Activated T-helper 2 cell treated with anti-CD3 and anti-CD28 coated beads, Interferon-gamma antibody, Interleukin-2, Interleukin-4, amounts not matched to agents 10 μg/mL and 5 μg/mL and 100 μg/mL, durations not matched to agents 14 hours and 24 hours and 36 hours (primary cell): ENCODE results near the gene CADM2. TPM values are rescaled to one million over a fixed set of nuclear protein-coding genes. Genes with fewer than 3 reads are reported as not detected.

Source experiments
- DNase-seq: peaks from one replicate; pipeline ENCODE4 v3.0.0; 2021; ENCODE audit warnings: low spot score
- H3K27ac Mint-ChIP-seq: one replicate; pipeline ENCODE4 v1.8.0; 2021; ENCODE audit warnings: mixed read lengths
- H3K27me3 Mint-ChIP-seq: one replicate; pipeline ENCODE4 v1.8.0; 2021; ENCODE audit warnings: low read depth, mixed read lengths
- H3K36me3 Mint-ChIP-seq: one replicate; pipeline ENCODE4 v1.8.0; 2021; ENCODE audit warnings: low read depth, mixed read lengths
- H3K4me1 Mint-ChIP-seq: one replicate; pipeline ENCODE4 v1.8.0; 2021; ENCODE audit warnings: low read depth, mixed read lengths
- H3K4me3 Mint-ChIP-seq: one replicate; pipeline ENCODE4 v1.8.0; 2021; ENCODE audit warnings: low read depth, mild to moderate bottlenecking, moderate library complexity, mixed read lengths
- H3K9me3 Mint-ChIP-seq: one replicate; pipeline ENCODE4 v1.8.0; 2021; ENCODE audit warnings: mixed read lengths
- intact Hi-C: fragments of 100-400 bp; cut with micrococcal nuclease; formaldehyde crosslinking; loops from one replicate; pipeline ENCODE4 v1.15.1; 2023
- total RNA-seq: library from RNA; stranded (reverse); gene quantifications from 2 replicates; pipeline ENCODE4 v1.2.3, GENCODE V29; 2022

CADM2 gene
- total RNA-seq, 1 donor from 2014 or later, result not detected

DNA sequence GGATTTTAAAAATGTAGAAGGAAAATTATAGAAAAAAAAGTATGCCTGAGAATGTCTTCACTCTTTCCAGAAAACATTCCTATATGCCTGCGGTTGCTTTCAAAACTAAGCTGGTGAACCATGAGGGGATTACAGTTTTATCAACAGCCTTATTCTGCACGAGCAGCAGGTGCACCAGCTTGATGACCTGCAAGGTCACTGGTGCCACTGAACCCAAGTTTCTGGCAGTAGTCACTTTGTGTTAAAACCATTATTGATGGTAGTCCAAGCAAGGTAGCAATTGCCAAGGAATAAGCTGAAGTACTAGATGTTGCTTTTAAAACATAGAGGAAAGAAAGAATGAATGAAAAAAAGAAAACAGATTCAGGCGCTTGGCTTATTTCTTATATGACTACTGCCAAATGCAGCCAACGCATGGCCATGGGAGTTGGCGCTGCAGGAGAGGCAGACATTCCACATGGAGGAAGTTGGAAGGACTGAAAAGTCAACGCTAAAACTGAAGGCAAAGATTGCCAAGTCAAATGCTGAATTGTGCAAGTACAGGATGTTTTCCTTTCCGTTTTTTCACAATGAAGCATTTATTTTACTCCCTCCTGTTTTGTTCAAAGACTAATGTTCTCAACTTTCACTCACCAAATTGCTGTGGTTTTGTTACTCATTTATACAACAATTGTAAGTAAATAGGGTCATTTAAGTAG, 601.4 kb downstream of the CADM2 start:
- Mint-ChIP-seq H3K27ac (no peak overlapping the region), H3K27me3 (no peaks in the 10 kb centered on the region), H3K4me1 (no peaks in the 10 kb centered on the region), H3K9me3 (no peaks in the 10 kb centered on the region), H3K4me3 (no peak overlapping the region), H3K36me3 (no peaks in the 10 kb centered on the region)
- intact Hi-C loops, result no loop called here
- DNase-seq, result no peak

DNA sequence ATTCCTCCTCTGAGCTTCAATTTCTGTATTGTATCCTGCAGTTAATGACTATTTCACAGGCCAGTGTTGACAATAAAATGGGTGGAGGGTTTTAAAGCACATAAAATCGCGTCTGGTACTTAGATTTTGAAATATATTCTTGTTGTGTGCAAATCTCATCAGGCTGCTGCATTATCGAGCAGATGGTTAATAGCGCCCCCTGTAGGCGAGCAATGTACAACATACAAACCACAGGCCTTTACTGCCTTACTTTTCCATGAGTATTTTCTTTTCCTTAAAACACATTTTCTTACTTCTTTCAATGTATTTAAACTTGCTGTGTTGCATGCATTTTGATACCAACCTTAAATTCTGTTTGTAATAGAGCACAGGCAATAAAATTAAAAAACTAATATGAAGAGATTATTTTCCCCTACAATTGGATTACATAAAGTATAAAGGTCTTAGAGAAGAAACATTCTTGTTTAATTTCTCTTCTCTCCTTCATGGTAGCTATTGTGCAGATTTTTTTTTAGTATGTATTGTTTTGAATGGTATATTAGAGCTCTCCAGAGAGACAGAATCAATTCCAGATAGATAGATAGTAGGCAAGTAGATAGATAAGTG, 608.4 kb downstream of the CADM2 start:
- Mint-ChIP-seq H3K27ac (no peak overlapping the region), H3K4me3 (no peak overlapping the region), H3K9me3 (no peaks in the 10 kb centered on the region), H3K4me1 (no peaks in the 10 kb centered on the region), H3K36me3 (no peaks in the 10 kb centered on the region), H3K27me3 (no peaks in the 10 kb centered on the region)
- DNase-seq, result no peak
- intact Hi-C loops, result no loop called here

DNA sequence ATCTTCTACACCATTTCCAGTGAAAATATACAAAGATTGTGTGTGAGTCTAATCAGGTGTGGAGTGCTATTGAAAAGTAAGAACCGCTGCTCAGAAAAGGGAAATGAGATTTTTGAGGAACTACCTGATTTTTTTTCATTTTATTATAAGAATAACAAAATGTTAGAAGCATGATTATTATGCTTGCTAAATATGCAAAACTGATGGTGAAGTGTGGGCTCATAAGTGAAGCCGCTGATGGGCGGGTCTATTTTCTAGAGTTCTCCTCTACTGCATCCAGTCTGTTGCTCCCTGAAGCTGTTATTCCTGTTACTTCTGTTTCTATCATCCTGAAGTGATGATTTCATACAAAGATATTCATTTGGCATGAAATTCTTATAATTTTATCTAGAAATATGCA, 612.0 kb downstream of the CADM2 start:
- Mint-ChIP-seq H3K36me3 (no peaks in the 10 kb centered on the region), H3K4me3 (no peak overlapping the region), H3K9me3 (no peaks in the 10 kb centered on the region), H3K27ac (no peak overlapping the region), H3K27me3 (no peaks in the 10 kb centered on the region), H3K4me1 (no peaks in the 10 kb centered on the region)
- intact Hi-C loops, result no loop called here
- no peak for DNase-seq

DNA sequence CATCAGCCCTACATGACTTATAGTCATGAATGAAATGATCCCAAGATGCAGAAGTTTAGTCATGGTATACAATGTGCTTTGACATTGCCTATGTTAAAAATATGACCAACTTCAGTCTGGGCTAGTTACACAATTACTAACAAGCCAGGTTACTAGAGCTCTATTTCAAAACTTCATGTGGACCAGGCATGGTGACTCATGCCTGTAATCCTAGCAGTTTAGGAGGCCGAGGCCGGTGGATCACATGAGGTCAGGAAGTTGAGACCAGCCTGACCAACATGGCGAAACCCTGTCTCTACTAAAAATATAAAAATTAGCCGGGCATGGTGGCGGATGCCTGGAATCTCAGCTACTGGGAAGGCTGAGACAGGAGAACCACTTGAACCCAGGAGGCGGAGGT, 613.0 kb downstream of the CADM2 start:
- Mint-ChIP-seq H3K27me3 (no peaks in the 10 kb centered on the region), H3K36me3 (no peaks in the 10 kb centered on the region), H3K9me3 (no peaks in the 10 kb centered on the region), H3K4me1 (no peaks in the 10 kb centered on the region), H3K27ac (no peak overlapping the region), H3K4me3 (no peak overlapping the region)
- intact Hi-C loops, result no loop called here
- no peak for DNase-seq

DNA sequence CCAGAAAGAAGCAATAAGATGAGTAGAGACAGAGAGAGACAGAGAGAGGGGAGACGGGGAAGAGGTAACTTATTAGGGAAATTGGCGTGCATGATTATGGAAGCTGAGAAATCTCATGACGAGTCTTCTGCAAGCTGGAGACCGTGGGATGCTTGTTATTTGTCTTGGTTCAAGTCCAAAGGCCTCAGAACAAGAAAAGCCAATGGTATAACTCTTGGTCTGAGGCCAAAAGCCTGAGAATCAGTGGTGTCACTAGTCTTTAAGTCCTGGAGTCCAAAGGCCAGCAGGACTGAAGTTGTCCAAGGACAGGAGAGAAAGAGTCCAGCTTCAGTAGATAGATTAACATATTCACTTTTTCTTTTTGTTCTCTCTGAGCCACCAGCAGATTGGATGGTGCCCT, 613.6 kb downstream of the CADM2 start:
- no peak for DNase-seq
- intact Hi-C loops, result no loop called here
- Mint-ChIP-seq H3K9me3 (no peaks in the 10 kb centered on the region), H3K36me3 (no peaks in the 10 kb centered on the region), H3K4me1 (no peaks in the 10 kb centered on the region), H3K27ac (no peak overlapping the region), H3K4me3 (no peak overlapping the region), H3K27me3 (no peaks in the 10 kb centered on the region)

DNA sequence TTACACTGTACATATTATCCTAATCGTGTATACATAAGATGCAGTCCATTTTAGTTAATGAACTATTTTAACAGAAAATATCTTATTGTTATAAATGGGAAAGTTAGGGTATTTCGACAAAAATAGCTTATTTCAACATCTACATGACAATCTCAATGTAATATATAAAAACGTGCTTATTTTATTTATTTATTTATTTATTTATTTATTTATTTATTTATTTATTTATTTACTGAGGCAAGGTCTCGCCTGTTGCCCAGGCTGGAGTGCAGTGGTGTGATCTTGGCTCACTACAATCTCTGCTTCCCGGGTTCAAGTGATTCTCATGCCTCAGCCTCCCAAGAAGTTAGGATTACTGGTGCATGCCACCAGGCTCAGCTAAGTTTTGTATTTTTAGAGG, 614.2 kb downstream of the CADM2 start:
- H3K27me3 Mint-ChIP-seq, result no peaks in the 10 kb centered on the region
- intact Hi-C loops, result no loop called here

DNA sequence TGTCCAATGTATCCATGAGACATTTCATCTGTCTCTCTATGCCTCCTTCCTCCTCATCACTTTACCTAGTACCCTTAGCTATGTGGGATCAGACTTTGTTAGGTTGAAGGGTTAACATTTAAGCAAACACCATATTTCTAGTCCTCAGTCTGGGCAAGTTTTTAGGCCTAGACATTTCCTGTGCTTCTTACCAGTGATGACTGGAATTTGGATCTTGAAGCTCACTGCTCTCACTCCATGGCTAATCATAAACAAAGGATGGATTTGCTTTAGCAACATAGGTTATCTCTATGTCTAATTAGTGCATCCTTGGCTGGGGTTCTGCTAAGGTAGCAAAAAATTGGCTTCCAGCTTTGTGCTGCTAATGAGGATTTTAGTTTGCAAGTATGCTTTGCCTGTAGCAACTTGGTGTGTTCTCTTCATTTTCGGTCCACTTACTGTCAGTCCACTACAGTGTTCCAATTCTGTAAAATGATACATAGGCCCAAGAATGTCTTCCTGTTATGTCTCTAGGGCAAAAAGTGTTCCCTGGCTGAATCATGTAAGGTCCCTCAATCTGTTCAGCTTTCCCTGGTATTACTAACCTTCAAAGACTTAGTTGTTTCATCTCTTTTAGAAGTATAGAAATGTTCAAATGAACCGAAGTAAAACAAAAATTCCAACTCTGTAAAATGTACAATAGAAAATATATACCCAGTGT, 615.4 kb downstream of the CADM2 start:
- Mint-ChIP-seq H3K4me1 (no peaks in the 10 kb centered on the region), H3K9me3 (no peaks in the 10 kb centered on the region), H3K27ac (no peak overlapping the region), H3K4me3 (no peak overlapping the region), H3K36me3 (no peaks in the 10 kb centered on the region), H3K27me3 (no peaks in the 10 kb centered on the region)
- DNase-seq, result no peak
- intact Hi-C loops, result no loop called here

More for the DNA sequence above, 614.2 kb downstream of the CADM2 start:
- Mint-ChIP-seq H3K9me3 (no peaks in the 10 kb centered on the region), H3K4me1 (no peaks in the 10 kb centered on the region), H3K27ac (no peak overlapping the region), H3K4me3 (no peak overlapping the region), H3K36me3 (no peaks in the 10 kb centered on the region)
- no peak for DNase-seq

DNA sequence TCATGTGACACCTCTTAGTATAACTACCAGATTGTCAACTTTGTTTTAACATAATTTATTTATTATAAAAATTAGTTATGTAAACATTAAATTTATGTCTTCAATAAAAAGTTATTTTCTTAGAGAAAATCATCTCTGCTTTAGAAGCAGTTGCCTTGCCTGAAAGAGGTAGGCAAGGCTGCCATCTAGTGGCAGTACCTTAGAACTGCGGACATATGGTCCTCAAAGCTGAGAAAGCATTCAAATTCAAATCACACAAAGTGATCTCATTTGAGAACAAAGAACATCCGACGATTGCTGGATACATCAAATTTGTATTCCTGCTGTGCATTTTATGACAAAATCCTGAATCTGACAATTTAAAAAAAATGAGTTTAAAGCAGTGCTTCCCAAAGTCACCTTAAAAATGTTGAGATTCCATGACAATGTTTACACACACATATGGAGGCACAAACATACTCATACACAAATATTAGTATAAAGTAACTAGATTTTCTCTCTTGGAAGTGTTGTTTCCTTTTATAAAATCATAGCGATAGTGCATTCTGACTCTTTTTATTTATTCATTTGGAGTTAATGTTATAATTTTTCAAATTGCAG, 617.4 kb downstream of the CADM2 start:
- no peaks in the 10 kb centered on the region for H3K36me3 Mint-ChIP-seq
- H3K4me1 Mint-ChIP-seq, result no peaks in the 10 kb centered on the region
- H3K9me3 Mint-ChIP-seq, result no peaks in the 10 kb centered on the region
- H3K4me3 Mint-ChIP-seq, result no peak overlapping the region
- DNase-seq, result peak; percentile 12
- no peaks in the 10 kb centered on the region for H3K27me3 Mint-ChIP-seq
- intact Hi-C loops, result loop anchor here (5.0 kb wide), 1 partner anchor 1029 kb away; no protein-coding TSS in a partner anchor
- H3K27ac Mint-ChIP-seq, result no peak overlapping the region

DNA sequence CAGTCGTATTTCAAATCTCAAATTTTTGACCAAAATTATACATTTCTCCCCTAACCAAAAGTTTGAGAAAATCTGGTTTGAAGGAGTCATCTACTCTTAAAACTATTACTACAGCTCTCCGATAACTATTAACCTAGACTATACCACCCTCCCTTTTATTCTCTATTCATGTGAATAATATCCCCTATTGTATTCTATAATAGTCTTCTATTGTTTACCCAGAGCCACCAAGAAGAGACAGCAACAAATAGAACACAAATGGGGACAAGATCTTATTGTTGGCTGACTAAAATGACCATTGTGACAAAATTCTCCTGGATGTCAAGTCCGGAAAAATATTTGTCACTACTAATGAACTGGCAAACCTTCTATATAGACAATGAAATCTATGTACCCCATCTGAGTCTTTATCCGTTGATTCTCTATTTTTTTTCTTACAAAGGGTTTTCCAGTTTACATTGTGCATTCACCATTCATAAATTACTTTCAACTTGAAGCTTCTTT, 618.0 kb downstream of the CADM2 start:
- no peaks in the 10 kb centered on the region for H3K4me1 Mint-ChIP-seq
- intact Hi-C loops, result loop anchor here (5.0 kb wide), 1 partner anchor 1029 kb away; no protein-coding TSS in a partner anchor
- no peak for DNase-seq
- no peaks in the 10 kb centered on the region for H3K36me3 Mint-ChIP-seq
- no peak overlapping the region for H3K27ac Mint-ChIP-seq
- H3K27me3 Mint-ChIP-seq, result no peaks in the 10 kb centered on the region
- no peak overlapping the region for H3K4me3 Mint-ChIP-seq
- H3K9me3 Mint-ChIP-seq, result no peaks in the 10 kb centered on the region

DNA sequence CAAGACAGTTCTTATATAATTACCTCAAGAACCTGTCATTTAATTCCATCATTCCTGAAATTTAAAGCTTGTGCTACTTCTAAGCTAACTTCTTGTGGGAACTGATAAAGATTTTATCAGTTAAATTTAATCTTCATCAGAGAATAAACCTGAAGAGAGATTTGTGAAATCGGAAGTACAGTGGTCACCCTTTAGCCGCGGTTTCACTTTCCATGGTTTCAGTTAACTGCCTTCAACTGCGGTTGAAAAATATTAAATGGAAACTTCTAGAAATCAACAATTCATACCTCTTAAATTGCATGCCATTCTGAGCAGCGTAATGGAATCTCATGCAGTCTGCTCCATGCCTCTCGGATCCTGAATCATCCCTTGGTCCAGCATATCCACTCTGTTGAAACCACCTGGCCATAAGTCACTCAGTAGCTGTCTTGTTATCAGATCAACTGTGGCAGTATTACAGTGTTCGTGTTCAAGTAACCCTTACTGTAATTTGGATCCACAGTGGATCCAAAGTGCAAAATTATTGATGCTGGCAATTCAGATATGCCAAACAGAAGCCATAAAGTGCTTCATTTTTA, 626.1 kb downstream of the CADM2 start:
- intact Hi-C loops, result no loop called here
- no peaks in the 10 kb centered on the region for H3K4me1 Mint-ChIP-seq
- H3K4me3 Mint-ChIP-seq, result no peak overlapping the region
- H3K27me3 Mint-ChIP-seq, result no peaks in the 10 kb centered on the region
- no peaks in the 10 kb centered on the region for H3K9me3 Mint-ChIP-seq
- no peak for DNase-seq
- no peak overlapping the region for H3K27ac Mint-ChIP-seq
- no peaks in the 10 kb centered on the region for H3K36me3 Mint-ChIP-seq

DNA sequence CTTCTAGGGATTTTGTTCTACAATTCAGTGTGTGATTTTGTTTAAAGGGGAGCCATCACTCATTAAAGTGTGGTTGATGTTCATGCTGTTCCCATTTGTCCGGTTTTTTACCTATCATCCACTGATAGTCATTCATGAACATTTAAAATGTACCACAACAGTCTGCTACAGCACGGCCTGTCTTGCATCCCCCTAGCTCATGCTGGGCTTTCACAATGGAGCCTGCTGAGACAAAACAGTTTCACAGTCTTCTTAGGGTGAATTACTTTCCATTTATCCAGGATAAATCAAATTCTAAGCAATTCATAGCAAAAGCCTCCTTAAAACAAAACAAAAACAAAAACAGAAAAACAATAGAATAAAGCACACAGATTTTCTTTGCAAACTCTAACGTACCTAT, 627.2 kb downstream of the CADM2 start:
- Mint-ChIP-seq H3K27ac (no peak overlapping the region), H3K36me3 (no peaks in the 10 kb centered on the region), H3K9me3 (no peaks in the 10 kb centered on the region), H3K27me3 (no peaks in the 10 kb centered on the region), H3K4me1 (no peaks in the 10 kb centered on the region), H3K4me3 (no peak overlapping the region)
- intact Hi-C loops, result no loop called here
- no peak for DNase-seq

DNA sequence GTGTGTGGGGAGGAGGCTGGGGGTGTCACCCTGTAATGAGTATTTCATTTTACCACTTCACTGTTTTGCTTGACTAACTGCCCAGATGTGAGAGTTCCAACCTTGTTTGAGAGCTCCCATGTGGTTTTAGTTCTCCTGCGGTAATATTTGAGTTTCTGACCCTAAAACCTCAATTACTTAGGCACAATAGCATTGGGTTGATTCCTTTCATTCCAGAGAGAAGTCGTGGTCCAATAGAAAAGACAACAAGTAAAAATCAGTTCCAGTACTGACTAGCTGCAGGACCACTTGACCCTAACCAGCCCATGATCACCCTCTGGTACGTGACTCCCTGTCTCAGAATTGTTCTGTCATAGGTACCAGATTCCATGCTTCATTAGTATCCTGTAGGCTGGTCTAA, 630.4 kb downstream of the CADM2 start:
- Mint-ChIP-seq H3K4me1 (no peaks in the 10 kb centered on the region), H3K27me3 (no peaks in the 10 kb centered on the region), H3K4me3 (no peak overlapping the region), H3K36me3 (no peaks in the 10 kb centered on the region), H3K27ac (no peak overlapping the region), H3K9me3 (no peaks in the 10 kb centered on the region)
- intact Hi-C loops, result no loop called here
- no peak for DNase-seq
